GM19043 (cell line): ENCODE data around the gene C3orf62.

Experiments used
- ATAC-seq: cut with Tn5 transposase; IDR thresholded peaks from one replicate; pipeline ENCODE4 v1.9.1; 2021; ENCODE audit warnings: low read depth; ENCODE audit not compliant: unreplicated experiment

The C3orf62 gene

DNA sequence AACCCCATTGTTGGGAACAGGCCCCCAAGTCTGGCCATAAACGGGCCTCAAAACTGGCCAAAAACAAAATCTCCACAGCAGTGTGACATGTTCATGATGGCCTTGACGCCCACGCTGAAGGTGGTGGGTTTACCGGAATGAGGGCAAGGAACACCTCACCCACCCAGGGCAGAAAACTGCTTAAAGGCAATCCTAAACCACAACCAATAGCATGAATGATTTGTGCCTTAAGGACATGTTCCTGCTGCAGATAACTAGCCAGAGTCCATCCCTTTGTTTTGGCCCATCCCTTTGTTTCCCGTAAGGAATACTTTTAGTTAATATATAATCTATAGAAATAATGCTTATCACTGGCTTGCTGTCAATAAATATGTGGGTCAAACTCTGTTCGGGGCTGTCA lies 57.9 kb downstream of the C3orf62 start:
- ATAC-seq = no peak
